Measurements from ENCODE around the gene RAB11A.

DNA sequence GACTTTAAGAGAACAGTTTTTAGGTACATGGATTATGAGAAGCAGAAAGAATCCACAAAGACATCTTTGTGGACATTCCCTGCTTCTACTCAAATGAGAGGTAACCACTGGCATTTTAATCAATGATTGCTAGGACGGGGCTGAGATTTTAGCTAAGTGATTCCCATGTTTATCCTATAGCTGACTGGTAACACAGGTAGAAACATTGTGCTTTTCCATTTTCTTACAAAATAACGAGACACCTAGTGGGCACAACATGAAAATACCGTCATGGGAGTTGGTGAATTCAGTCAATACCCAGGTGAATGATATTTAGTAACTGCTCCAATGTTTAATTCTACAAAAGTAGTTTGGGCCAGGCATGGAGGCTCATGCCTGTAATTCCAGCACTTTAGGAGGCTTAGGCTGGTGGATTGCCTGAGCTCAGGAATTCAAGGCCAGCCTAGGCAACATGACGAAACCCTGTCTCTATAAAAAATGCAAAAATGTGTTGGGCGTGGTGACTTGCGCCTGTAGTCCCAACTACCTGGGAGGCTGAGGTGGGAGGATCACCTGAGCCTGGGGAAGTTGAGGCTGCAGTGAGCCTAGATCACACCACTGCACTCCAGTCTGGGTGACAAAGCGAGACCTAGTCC, 40.0 kb upstream of the RAB11A start:
- TF ChIP-seq CTCF (conservative IDR thresholded peaks at IDR 0.05; ENCODE audit: low read length): peak; percentile 87
- no peak for TF ChIP-seq EZH2phosphoT487 (IDR thresholded peaks at IDR 0.05; ENCODE audit: borderline replicate concordance, low read depth, low read length)

All from OCI-LY7 (cell line).